SIG-M5 treated with dmso at 0.1 percent for 504 hours (cell line): ENCODE results near the gene GPR148.
"Not testable (repeated sequence)": the region's sequence is repeated elsewhere in the genome, so short reads cannot be mapped to it uniquely, and the experiment has no call there.

Experiments used
- DNase-seq: peaks from one replicate; lab custom pipeline; 2025; ENCODE audit not compliant: unreplicated experiment; lab: John Stamatoyannopoulos, UW

GPR148 gene, protein sequence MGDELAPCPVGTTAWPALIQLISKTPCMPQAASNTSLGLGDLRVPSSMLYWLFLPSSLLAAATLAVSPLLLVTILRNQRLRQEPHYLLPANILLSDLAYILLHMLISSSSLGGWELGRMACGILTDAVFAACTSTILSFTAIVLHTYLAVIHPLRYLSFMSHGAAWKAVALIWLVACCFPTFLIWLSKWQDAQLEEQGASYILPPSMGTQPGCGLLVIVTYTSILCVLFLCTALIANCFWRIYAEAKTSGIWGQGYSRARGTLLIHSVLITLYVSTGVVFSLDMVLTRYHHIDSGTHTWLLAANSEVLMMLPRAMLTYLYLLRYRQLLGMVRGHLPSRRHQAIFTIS

DNA sequence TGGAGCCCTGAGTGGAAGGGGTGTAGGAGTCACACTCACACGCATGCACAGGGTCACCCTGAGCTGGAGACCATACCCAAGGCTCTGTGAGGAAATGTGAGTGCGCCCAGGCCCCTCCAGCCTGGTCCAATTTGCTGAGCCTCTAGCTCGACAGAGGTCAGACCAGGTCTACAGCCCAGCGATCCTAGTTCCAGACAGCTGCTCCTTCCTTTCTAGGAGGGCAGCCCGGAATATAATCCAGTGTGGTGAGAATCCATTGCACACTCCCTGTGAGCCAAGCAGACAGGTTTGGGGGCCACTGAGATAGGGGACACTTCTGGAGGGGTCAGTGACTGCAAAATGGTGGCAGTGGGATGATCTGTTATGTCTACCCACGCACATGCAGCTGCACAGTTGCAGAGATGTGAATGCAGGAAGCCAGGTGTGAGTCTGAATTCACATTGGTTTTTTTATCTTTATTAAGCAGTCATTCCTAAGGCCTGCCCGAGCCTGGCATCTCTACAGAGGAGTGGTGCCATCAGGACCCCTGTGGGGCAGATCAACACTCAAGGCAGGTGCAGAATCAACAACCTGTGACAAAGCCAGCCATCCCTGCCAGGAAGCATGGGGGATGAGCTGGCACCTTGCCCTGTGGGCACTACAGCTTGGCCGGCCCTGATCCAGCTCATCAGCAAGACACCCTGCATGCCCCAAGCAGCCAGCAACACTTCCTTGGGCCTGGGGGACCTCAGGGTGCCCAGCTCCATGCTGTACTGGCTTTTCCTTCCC, at the start of gene GPR148:
Gene GPR148 (plus strand): TSS at position 522 of the 768 bp plus-strand sequence. CDS start 82 bp downstream, at position 604.
- no peak for DNase-seq

DNA sequence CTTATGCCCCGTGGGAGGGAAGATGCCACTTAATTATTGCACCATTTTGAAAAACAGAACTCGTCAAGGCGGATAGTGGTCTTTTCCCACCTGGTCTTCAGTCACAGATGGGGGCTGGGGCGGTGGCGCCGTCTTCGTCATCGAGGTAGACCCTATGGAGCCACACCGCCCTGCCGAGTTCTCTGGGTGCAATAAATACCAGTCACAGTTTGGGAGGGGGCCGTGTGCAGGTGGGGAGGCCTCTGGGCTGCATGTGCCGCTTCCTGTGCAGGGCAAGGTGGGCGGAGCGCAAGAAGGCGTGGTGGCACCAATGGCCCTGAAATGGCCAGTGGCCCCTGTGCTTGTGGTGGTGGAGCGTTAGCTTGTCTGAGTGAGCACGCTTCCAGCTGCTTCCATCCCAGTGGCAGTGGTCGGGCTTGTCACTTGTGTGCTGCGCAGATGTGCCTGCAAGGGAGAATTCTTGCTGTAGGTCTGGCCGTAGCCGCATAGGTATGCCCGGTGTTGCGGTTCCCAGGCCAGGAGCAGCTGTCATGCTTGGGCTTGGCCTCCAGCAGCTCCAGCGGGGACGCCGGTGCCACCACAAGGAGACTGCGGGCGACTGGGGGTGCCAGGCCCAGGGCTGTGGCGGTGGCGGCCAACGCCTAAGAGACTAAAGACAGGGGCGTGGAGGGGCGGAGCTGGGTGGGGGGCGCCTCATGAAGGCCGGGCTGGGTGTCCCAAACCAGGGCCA, 36.7 kb upstream of the GPR148 start:
- DNase-seq = not testable (repeated sequence)

DNA sequence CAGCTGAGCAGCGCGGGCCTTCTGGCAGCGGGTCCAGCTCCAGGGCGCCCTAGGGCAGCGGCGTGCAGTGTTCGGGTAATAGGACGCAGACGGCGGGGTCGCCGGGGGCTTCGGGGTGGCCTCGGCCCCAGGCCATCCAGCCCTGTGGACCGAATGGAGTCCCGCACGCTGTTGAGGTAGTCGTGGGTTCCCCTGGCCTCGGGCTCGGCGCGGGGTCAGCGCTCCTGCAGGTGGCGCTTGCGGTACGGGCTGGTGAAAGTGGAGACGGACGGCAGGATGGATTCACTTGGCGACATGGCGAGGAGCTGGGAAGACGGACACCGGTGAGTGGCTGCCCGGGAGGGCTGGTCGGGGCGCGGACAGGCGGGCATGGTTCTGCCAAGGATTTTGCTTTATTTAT, 35.4 kb upstream of the GPR148 start:
- DNase-seq = not testable (repeated sequence)

DNA sequence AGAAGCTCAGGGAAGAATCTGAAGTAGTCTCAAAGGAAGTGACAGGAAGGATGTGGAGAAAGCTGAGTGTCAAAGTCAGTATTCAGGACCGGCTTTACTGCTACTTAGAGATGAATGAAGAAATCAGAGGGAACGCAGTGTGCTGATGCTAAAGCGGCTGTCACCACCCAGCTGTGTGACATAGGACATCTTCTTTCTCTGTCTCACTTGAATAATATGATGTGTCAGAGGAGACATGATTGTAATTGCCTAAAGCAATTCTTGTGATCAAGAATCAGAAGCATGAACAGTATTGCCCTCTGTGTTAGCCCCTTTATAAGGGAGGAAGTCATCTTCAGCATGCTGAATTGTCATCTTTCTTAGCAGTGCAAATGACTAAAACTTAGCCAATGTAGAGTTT, 25.6 kb upstream of the GPR148 start:
- not testable (repeated sequence) for DNase-seq

DNA sequence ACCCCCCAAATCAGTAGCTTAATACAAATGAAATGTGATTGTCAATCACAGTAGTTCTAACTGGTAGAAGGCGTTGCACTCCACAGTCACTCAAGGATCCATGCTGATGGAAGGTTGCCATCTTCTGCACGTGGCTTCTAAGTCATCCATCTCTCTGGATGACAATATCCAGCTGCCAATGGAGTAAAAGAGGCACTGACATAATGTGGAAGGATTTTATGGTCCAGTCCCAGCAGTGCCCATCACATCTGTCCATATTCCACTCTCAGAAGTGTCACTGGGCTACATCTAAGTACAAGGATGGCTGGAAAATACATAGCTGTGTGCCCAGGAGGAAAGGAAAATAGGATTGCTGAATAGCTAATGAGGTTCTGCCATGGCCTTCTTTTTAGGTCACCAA, 14.1 kb upstream of the GPR148 start:
- not testable (repeated sequence) for DNase-seq

DNA sequence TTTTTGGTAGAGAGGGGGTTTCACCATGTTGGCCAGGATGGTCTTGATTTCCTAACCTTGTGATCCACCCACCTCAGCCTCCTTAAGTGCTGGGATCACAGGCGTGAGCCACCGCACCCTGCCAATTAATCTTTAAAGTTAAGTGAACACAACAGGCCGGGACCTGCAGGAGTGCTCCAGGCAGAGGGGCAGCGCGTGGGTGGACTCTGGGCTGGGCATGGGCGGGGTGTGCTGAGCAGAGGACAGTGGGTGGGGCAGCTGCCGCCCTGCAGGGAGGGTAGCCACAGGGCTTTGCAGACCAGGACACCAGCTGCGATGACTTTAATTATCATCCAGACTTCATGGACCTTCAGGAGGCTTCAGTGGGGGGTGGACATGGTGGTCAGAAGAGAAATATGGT, 8.8 kb upstream of the GPR148 start:
- DNase-seq = no peak

DNA sequence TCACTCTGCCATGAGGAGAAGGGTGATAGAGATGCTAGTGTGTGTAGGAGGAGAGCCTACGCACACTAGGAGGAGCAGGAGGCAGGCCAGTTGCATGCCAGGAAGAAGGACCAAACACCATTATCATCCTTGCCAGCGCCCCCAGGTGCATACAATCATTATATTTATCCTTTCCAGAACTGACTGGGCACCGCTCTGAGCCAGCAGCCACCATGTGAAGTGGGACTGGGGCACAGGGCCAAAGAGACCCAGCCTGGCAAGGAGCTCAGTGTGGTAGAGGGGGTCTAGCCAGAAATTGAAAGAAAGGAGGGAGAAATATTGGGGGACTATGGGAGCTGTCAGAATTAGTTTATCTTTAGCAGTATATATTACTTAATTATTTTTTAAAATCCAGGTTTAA, 8.3 kb upstream of the GPR148 start:
- no peak for DNase-seq

DNA sequence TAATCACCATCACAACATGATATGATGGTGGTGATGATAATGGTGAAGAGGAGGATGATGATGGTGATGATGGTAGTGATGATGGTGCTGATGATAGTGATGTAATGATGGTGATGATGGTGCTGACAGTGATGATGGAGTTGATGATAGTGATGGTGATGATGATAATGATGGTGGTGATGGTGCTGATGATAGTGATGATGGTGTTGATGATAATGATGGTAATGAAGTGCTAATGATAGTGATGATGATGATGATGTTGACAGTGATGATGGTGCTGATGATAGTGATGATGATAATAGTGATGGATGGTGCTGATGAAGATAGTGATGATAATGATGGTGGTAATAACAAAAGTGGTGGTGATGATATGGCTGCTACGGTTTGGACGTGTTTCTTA, 4.4 kb upstream of the GPR148 start:
- DNase-seq = no peak

DNA sequence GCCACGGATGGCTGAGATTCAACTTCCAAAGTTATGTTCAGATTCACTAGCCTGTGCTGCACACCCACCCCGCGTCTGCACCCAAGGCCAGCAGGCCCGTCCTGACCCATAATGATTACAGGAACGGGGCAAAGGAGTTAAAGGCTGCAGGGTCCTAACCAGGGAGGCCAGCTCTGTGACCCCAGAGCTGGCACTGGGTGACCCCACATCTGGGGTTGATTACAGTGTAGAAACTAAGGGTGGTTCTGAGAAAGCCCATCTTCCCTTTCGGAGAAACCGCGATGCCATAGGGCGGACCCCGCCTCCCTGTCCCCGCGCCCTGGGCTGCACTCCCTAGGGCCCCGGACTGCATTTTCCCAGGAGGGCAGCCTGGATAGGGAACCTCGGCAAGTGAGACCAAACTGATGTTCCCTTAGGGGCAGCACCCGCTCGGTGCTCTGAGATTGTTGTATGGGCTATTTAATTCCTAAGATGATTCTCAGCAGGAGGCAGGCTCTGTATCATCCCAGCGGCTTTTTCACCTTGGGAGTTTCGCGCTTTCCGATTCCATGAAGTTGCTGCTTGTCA, 2.2 kb upstream of the GPR148 start:
- no peak for DNase-seq

DNA sequence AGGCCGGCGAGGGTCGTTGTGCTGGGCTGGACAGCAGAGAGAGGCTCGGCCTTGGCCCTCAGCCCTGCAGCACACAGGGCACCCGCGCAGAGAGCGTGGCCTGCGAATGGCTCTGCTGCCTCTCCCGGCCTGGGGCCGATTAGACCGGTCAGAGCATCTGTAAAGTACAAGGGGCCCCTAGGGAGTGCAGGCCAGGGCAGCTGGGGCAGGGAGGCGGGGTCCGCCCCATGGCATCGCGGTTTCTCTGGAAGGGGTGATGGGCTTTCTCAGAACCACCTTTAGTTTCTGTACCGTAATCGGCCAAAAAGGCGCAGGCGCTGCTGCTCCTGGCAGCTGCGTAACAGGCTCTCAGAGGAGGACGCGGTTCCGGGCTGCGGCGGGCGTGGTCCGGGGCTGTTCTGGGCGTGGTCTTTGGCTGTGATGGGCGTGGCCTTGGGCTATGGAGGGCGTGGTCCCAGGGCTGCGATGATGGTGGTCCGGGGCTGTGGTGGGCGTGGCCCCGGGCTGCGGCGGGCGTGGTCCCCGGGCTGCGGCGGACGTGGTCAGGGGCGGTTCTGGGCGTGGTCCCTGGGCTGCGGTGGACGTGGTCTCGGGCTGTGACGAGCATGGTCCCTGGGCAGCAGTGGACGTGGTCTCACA, 1.5 kb upstream of the GPR148 start:
- peak; percentile 54 for DNase-seq

DNA sequence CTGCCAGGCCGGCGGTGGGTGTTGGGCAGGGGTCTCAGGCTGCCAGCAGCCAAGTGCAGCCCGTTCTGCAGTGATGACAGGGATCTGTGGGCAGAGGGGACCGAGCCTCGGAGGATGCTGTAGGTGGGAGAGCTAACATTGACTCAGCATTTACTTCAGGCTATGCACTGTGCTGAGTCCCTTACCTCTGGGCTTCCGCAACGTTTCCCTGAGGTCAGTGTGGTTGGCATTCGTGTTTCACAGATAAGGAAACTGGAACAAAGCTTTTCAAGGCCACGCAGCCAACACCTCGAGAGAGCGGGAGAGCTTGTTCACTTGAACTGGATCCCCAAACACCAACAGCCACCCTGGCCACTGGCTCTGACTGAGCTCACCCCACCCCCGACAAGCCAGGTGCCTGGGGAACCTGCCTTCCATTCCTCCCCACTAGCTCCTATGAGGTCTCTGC, 839 bp upstream of the GPR148 start:
- no peak for DNase-seq

DNA sequence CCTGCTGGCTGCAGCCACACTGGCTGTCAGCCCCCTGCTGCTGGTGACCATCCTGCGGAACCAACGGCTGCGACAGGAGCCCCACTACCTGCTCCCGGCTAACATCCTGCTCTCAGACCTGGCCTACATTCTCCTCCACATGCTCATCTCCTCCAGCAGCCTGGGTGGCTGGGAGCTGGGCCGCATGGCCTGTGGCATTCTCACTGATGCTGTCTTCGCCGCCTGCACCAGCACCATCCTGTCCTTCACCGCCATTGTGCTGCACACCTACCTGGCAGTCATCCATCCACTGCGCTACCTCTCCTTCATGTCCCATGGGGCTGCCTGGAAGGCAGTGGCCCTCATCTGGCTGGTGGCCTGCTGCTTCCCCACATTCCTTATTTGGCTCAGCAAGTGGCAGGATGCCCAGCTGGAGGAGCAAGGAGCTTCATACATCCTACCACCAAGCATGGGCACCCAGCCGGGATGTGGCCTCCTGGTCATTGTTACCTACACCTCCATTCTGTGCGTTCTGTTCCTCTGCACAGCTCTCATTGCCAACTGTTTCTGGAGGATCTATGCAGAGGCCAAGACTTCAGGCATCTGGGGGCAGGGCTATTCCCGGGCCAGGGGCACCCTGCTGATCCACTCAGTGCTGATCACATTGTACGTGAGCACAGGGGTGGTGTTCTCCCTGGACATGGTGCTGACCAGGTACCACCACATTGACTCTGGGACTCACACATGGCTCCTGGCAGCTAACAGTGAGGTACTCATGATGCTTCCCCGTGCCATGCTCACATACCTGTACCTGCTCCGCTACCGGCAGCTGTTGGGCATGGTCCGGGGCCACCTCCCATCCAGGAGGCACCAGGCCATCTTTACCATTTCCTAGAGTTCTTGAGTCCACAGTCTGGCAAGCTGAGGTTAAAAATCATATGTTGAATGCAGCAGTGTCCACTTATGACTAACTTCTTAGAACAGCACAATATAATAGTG, 741 bp downstream of the GPR148 start:
- no peak for DNase-seq

DNA sequence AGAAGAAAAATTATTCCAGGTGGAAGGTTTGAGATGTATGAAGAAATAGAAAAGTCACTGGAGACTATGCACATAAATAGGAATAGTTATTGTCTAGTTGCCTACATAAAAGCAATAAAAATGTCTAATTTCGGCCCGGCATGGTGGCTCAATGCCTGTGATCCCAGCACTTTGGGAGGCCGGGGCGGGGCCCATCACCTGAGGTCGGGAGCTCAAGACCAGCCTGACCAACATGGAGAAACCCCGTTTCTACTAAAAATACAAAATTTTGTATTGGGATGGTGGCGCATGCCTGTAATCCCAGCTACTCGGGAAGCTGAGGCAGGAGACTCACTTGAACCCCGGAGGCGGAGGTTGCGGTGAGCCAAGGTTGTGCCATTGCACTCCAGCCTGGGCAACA, 3.4 kb downstream of the GPR148 start:
- not testable (repeated sequence) for DNase-seq

DNA sequence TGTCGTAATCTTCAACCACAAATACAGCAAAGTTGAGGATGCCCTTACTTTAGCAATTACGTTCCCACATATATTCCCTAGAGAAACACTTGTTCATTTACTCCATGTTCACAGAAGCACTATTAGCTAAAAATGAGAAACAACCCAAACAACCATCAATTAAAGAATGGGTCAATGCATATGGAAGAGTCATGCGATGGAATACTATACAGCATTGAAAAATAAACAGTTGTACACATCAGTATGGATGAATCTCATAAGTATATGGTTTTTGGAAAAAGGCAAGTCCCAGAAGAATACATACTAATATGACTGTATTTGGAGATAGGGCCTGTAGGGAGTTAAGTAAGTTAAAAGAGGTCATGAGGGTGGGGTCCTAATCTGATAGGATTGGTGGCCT, 6.3 kb downstream of the GPR148 start:
- no peak for DNase-seq

DNA sequence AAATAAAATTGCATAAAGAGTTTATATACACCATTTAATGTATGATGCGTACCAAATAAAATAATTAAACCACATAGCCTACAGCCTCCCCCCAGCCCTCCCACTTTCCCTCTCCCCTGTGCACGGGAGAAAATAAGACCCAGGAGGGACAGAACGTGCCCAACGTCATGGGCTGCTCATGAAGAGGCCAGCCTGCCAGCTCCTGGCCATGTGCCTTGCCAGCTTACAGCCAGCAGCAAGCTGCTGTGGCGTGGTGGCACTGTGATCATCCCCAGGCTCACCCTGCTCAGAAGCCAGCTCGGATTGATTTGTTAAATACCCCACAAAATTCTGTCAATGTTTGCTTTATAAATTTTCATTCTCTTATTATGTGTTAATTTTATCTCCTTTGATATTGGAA, 7.6 kb downstream of the GPR148 start:
- DNase-seq = no peak

DNA sequence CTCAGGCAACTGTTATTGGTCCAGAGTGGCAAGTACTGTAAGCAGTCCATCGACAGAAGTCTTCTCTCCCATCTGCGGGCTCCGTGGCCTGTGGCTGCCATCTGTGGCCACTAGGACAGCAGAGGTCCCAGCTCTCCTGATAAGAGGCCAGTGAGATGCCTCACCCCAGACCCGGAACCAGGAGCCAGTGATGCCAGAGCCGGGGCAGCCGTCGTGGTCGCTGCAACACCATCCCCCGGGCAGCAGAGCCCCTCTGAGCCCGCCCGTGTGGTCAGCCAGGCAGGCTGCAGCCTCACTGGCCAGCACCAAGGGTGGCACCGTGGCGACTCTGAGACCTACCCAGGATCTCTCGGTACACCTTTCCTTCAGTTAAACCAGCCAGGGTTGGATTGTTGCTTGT, 8.7 kb downstream of the GPR148 start:
- no peak for DNase-seq

DNA sequence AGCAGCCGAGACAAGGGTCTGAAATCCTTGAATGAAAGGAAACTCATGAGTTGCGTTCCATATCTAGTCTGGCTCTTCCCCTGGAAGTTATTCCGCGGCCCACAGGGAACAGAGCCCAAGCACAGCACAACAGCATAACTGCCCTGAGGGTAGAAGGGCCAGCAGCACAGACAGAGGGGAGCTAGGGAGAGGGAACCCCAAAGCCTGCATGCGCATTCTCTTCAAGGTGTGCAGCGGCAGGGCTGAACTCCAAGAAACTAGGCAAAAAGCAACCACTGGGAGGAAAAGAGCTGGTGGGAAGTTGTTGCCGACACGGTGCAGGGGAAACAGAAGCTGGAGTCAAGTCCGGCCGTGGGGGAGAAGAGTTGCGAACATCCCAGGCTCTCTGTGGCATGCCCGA, 11.8 kb downstream of the GPR148 start:
- DNase-seq = no peak

DNA sequence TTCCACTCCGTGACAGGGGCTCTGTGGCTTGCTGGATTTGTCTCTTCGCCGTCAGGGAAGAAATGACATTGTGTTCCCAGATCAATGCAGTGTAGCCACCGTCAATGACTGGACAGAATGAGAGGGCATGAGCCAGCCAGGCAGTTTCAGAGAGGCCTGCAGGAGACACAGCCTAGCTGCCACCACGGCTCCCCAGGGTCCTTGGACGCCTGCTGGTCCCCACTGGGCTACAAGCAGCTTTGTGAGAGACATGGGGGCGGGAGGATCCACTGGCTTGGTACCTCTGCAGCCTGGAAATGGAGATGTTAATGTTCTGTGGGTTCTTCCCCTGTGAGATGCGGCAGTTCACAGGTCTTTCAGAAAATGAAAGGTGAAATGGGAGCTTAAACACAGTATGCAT, 14.4 kb downstream of the GPR148 start:
- DNase-seq = no peak

DNA sequence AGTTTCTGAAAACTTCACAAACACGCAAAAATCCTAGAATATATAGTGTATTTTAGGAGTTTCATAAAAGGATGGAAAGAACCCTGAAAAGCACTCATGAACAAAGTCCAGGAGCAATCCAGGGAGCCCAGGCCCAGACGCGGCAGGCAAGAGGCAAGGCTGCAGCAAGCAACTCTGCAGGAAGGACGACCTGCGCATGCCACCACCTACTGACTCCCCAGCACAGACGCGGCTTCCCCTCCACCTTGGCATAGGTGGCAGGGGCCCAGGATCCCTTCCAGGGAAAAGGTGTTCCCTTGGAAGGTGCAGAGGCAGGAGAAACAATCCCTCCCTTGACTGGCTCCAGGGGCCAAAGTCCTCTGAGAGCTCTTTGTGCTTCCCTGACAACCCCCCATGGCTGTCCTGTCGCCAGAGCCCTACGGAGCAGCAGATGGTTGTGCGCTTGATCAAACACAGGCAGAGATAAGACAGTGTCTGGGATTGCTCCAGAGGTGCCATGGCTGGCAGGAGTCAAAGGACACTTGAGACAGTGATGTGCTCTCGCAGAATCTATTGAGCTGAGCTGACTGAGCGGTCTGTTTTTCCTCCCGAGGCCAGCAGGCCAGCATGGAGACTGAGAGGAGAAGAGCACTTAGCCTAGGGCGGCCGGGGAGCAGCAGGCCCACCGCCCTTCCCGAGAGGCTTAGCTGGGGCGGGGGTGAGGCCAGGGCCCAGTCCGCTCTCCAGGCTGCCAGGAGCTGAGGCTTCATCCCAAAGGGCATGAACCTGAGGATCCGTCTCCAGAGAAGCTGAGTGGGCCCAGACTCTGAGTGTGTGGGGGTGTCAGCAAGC, 15.6 kb downstream of the GPR148 start:
- DNase-seq = no peak
